GM12865 (cell line): ENCODE measurements around the gene ATP2B2.

Source experiments
- DNase-seq: peaks from one replicate; pipeline ENCODE4 v3.0.0; 2010; ENCODE audit warnings: low read depth
- H3K4me3 ChIP-seq: 2 replicates; pipeline ENCODE4 v1.5.1; 2011; ENCODE audit warnings: mild to moderate bottlenecking, low read depth, low read length, control low read depth
- CTCF ChIP-seq: IDR thresholded peaks from 2 replicates; pipeline ENCODE4 v1.5.1; 2011; ENCODE audit warnings: low read length, control low read depth, low read depth, inconsistent platforms; ENCODE audit not compliant: insufficient read depth; ENCODE audit errors: missing control alignments

The ATP2B2 gene

GRCh38 chr3:10363935-10364334, 141.5 kb downstream of the ATP2B2 start:
- no peak overlapping the region for H3K4me3 ChIP-seq
- DNase-seq, result no peak
- no peak for TF ChIP-seq CTCF

- H3K4me3 ChIP-seq, result no peak overlapping the region
- no peak for DNase-seq
- TF ChIP-seq CTCF, result no peak
Measured at GRCh38 chr3:10361375-10361774, 144.0 kb downstream of the ATP2B2 start.

- no peak for DNase-seq
- TF ChIP-seq CTCF, result no peak
- H3K4me3 ChIP-seq, result no peak overlapping the region
Measured at GRCh38 chr3:10360478-10360877, 144.9 kb downstream of the ATP2B2 start.

- H3K4me3 ChIP-seq, result no peak overlapping the region
- DNase-seq, result no peak
- no peak for TF ChIP-seq CTCF
Measured at GRCh38 chr3:10359761-10360161, 145.6 kb downstream of the ATP2B2 start.

GRCh38 chr3:10358309-10358980, 146.9 kb downstream of the ATP2B2 start:
- no peak for TF ChIP-seq CTCF
- no peak for DNase-seq
- H3K4me3 ChIP-seq, result no peak overlapping the region

- DNase-seq, result peak; percentile 45
- TF ChIP-seq CTCF, result no peak
- H3K4me3 ChIP-seq, result no peak overlapping the region
Measured at GRCh38 chr3:10357592-10358308, 147.6 kb downstream of the ATP2B2 start.

- TF ChIP-seq CTCF, result no peak
- H3K4me3 ChIP-seq, result no peak overlapping the region
Measured at GRCh38 chr3:10357095-10357494, 148.3 kb downstream of the ATP2B2 start.

More at GRCh38 chr3:10357095-10357494, 148.3 kb downstream of the ATP2B2 start:
- no peak for DNase-seq
